IMR-90 (cell line): ENCODE data around the gene VKORC1L1. TPM values are rescaled to one million over a fixed set of nuclear protein-coding genes. Genes with fewer than 3 reads are reported as not detected.

Source experiments
- ATAC-seq: fragments of 200-7000 bp; cut with Tn5 transposase; 2 replicates; pipeline ENCODE4 v1.9.1; 2020; ENCODE audit warnings: low read depth, mild to moderate bottlenecking, moderate library complexity
- BruUV-seq: library from RNA; stranded (reverse); fragments of 400-500 nt; replicated peaks from 2 replicates; lab custom pipeline; 2021; lab: Mats Ljungman, UMichigan
- CTCF ChIA-PET: fragments of 300-600 bp; formaldehyde crosslinking; extraction: SDS; loops from one replicate; lab custom pipeline; 2021; ENCODE audit warnings: antibody characterized with exemption; lab: Yijun Ruan, JAX
- POLR2A ChIA-PET: fragments of 300-600 bp; sonication (Branson Sonifier 250); formaldehyde crosslinking; loops from one replicate; lab custom pipeline; 2022; ENCODE audit warnings: antibody characterized with exemption; ENCODE audit not compliant: unreplicated experiment; lab: Charles Lee
- DNase-seq: peaks from one replicate; pipeline ENCODE4 v3.0.0; 2013
- H2AFZ ChIP-seq: replicated peaks from 2 replicates; pipeline ENCODE3; 2013; ENCODE audit warnings: low read length, mild to moderate bottlenecking; ENCODE audit not compliant: poor library complexity
- H2AK5ac ChIP-seq: 2 replicates; pipeline ENCODE4 v1.6.1; 2013; ENCODE audit warnings: low read depth, low read length, inconsistent platforms
- H2AK9ac ChIP-seq: replicated peaks from 2 replicates; pipeline ENCODE3; 2013; ENCODE audit warnings: mild to moderate bottlenecking, low read depth, low read length, moderate library complexity; ENCODE audit not compliant: poor library complexity
- H2BK120ac ChIP-seq: 2 replicates; pipeline ENCODE4 v1.6.1; 2013; ENCODE audit warnings: low read depth, low read length, inconsistent platforms
- H2BK15ac ChIP-seq: 3 replicates; pipeline ENCODE4 v1.6.1; 2013; ENCODE audit warnings: low read depth, low read length, inconsistent platforms
- H2BK20ac ChIP-seq: 2 replicates; pipeline ENCODE4 v1.6.1; 2013; ENCODE audit warnings: low read depth, mild to moderate bottlenecking, inconsistent platforms, low read length, moderate library complexity
- H2BK5ac ChIP-seq: 2 replicates; pipeline ENCODE4 v1.6.1; 2013; ENCODE audit warnings: mild to moderate bottlenecking, low read depth, low read length, inconsistent platforms; ENCODE audit not compliant: poor library complexity, severe bottlenecking
- H3K14ac ChIP-seq: replicated peaks from 2 replicates; pipeline ENCODE4 v1.6.1; 2013; ENCODE audit warnings: low read depth, low read length, inconsistent platforms
- H3K18ac ChIP-seq: 2 replicates; pipeline ENCODE4 v1.6.1; 2013; ENCODE audit warnings: low read depth, low read length, control low read depth
- H3K23ac ChIP-seq: 2 replicates; pipeline ENCODE4 v1.6.1; 2013; ENCODE audit warnings: low read depth, low read length, inconsistent platforms
- H3K27ac ChIP-seq: 2 replicates; pipeline ENCODE4 v1.5.1; 2013; ENCODE audit warnings: mild to moderate bottlenecking, control low read depth, low read length; ENCODE audit not compliant: insufficient read depth
- H3K27me3 ChIP-seq: 2 replicates; pipeline ENCODE4 v1.6.1; 2013; ENCODE audit warnings: low read length; ENCODE audit not compliant: control insufficient read depth, insufficient read depth
- H3K36me3 ChIP-seq: 2 replicates; pipeline ENCODE4 v1.6.1; 2013; ENCODE audit warnings: low read length, mixed read lengths; ENCODE audit not compliant: control insufficient read depth, insufficient read depth
- H3K4ac ChIP-seq: 2 replicates; pipeline ENCODE4 v1.6.1; 2013; ENCODE audit warnings: low read depth, low read length, inconsistent platforms
- H3K4me1 ChIP-seq: 2 replicates; pipeline ENCODE4 v1.6.1; 2013; ENCODE audit warnings: low read length, mixed read lengths; ENCODE audit not compliant: control insufficient read depth, insufficient read depth
- H3K4me2 ChIP-seq: 2 replicates; pipeline ENCODE4 v1.6.1; 2013; ENCODE audit warnings: low read depth, mild to moderate bottlenecking, control low read depth, low read length, moderate library complexity
- H3K4me3 ChIP-seq: 2 replicates; pipeline ENCODE4 v1.5.1; 2013; ENCODE audit warnings: low read depth, mild to moderate bottlenecking, control low read depth, low read length, moderate library complexity; ENCODE audit not compliant: insufficient read depth
- H3K56ac ChIP-seq: 2 replicates; pipeline ENCODE4 v1.6.1; 2013; ENCODE audit warnings: low read length, inconsistent platforms; ENCODE audit not compliant: insufficient read depth; ENCODE audit errors: extremely low read depth
- H3K79me1 ChIP-seq, 2 experiments: 2 replicates each; pipeline ENCODE4 v1.6.1; 2013; ENCODE audit warnings: low read length in 2 of 2, inconsistent platforms in 1 of 2, low read depth in 1 of 2
- H3K9ac ChIP-seq: 2 replicates; pipeline ENCODE4 v1.6.1; 2013; ENCODE audit warnings: low read depth, low read length, control low read depth
- H3K9me1 ChIP-seq: 2 replicates; pipeline ENCODE4 v1.6.1; 2013; ENCODE audit warnings: low read length, inconsistent platforms; ENCODE audit not compliant: insufficient read depth
- H3K9me3 ChIP-seq: 2 replicates; pipeline ENCODE4 v1.6.1; 2013; ENCODE audit warnings: low read length; ENCODE audit not compliant: control insufficient read depth, insufficient read depth
- H4K20me1 ChIP-seq: 2 replicates; pipeline ENCODE4 v1.6.1; 2013; ENCODE audit warnings: low read length, inconsistent platforms; ENCODE audit not compliant: insufficient read depth
- H4K5ac ChIP-seq: 2 replicates; pipeline ENCODE4 v1.6.1; 2013; ENCODE audit warnings: mild to moderate bottlenecking, low read depth, low read length, control low read depth
- H4K8ac ChIP-seq, 2 experiments: 2 replicates each; pipeline ENCODE4 v1.6.1; 2013; ENCODE audit warnings: low read depth in 2 of 2, low read length in 2 of 2, control low read depth in 1 of 2, inconsistent platforms in 1 of 2
- H4K91ac ChIP-seq: 2 replicates; pipeline ENCODE4 v1.6.1; 2013; ENCODE audit warnings: low read depth, low read length, inconsistent platforms; ENCODE audit not compliant: insufficient read depth
- BHLHE40 ChIP-seq: fragments of 150-350 bp; IDR thresholded peaks from 2 replicates; pipeline ENCODE4 v1.6.1; 2016; ENCODE audit warnings: mild to moderate bottlenecking, low read depth, low read length
- CEBPB ChIP-seq: IDR thresholded peaks from 2 replicates; pipeline ENCODE4 v1.6.1; 2012; ENCODE audit warnings: low read depth, low read length, improper control_type of control experiment
- CHD1 ChIP-seq: IDR thresholded peaks from 2 replicates; pipeline ENCODE4 v1.6.1; 2012; ENCODE audit warnings: low read depth, low read length, improper control_type of control experiment
- MAZ ChIP-seq: IDR thresholded peaks from 2 replicates; pipeline ENCODE4 v1.6.1; 2012; ENCODE audit warnings: low read depth, mild to moderate bottlenecking, low read length, improper control_type of control experiment, moderate library complexity, borderline replicate concordance
- MXI1 ChIP-seq: IDR thresholded peaks from 2 replicates; pipeline ENCODE4 v1.6.1; 2012; ENCODE audit warnings: low read depth, mild to moderate bottlenecking, low read length, moderate library complexity, borderline replicate concordance
- NFE2L2 ChIP-seq: fragments of 150-350 bp; IDR thresholded peaks from 2 replicates; pipeline ENCODE4 v1.6.1; 2016; ENCODE audit warnings: low read depth, mild to moderate bottlenecking, low read length
- POLR2A ChIP-seq: IDR thresholded peaks from 2 replicates; pipeline ENCODE4 v1.6.1; 2012; ENCODE audit warnings: mild to moderate bottlenecking, low read depth, low read length
- RAD21 ChIP-seq: IDR thresholded peaks from 2 replicates; pipeline ENCODE4 v1.6.1; 2012; ENCODE audit warnings: low read length, improper control_type of control experiment
- RCOR1 ChIP-seq: IDR thresholded peaks from 2 replicates; pipeline ENCODE4 v1.6.1; 2012; ENCODE audit warnings: mild to moderate bottlenecking, low read length, improper control_type of control experiment; ENCODE audit not compliant: insufficient replicate concordance
- RFX5 ChIP-seq: IDR thresholded peaks from 2 replicates; pipeline ENCODE4 v1.8.0; 2012; ENCODE audit warnings: low read depth, mild to moderate bottlenecking, low read length, moderate library complexity
- SMC3 ChIP-seq: fragments of 150-350 bp; IDR thresholded peaks from 2 replicates; pipeline ENCODE4 v1.6.1; 2016; ENCODE audit warnings: low read depth, mild to moderate bottlenecking, antibody characterized with exemption, low read length, moderate library complexity
- WGBS, 2 experiments: methylation state at CpG; one replicate each; pipeline versions ENCODE4 v1.1.5 to v1.1.7; 2013; ENCODE audit warnings: missing lambda C conversion rate in 2 of 2; ENCODE audit not compliant: insufficient read length in 1 of 2; ENCODE audit errors: extremely low coverage in 2 of 2; 5-methylcytosine and 5-hydroxymethylcytosine counted together
- dilution Hi-C: fragments of 300-500 bp; cut with HindIII; formaldehyde crosslinking; loops from one replicate; pipeline ENCODE4 v1.14.3; 2018; ENCODE audit warnings: low sequenced_read_pairs; ENCODE audit not compliant: unreplicated experiment
- in situ Hi-C: fragments of 300-500 bp; cut with MboI; formaldehyde crosslinking; loops from 3 replicates; pipeline ENCODE4 v1.14.3; 2019; ENCODE audit warnings: low sequenced_read_pairs, inconsistent platforms, mixed read lengths
- intact Hi-C: fragments of 100-400 bp; cut with micrococcal nuclease; formaldehyde crosslinking; loops from 2 replicates; pipeline ENCODE4 v1.10.0; 2022
- polyA plus RNA-seq, 3 experiments: library from polyadenylated mRNA; depleted of rRNA; stranded (reverse); fragments of >200 nt; gene quantifications; 2 replicates each; pipeline ENCODE4 v1.2.3, GENCODE V29; 2012; ENCODE audit warnings: low replicate concordance in 1 of 3
- total RNA-seq: library from RNA; depleted of rRNA; stranded (reverse); fragments of >200 nt; gene quantifications from 2 replicates; pipeline ENCODE4 v1.2.3, GENCODE V29; 2012
- TF ChIP-seq, protein P1 (sequence below): fragments of 150-350 bp; IDR thresholded peaks from 2 replicates; pipeline ENCODE4 v1.6.1; 2017; ENCODE audit warnings: mild to moderate bottlenecking, antibody characterized with exemption, low read length, low read depth
- TF ChIP-seq, protein P2 (sequence below): fragments of 150-350 bp; IDR thresholded peaks from 2 replicates; pipeline ENCODE4 v1.6.1; 2016; ENCODE audit warnings: low read depth, mild to moderate bottlenecking, low read length, moderate library complexity, borderline replicate concordance
- TF ChIP-seq, protein P3 (sequence below): conservative IDR thresholded peaks from 2 replicates; pipeline ENCODE4 v1.5.1; 2012; ENCODE audit warnings: mild to moderate bottlenecking, low read depth, low read length, improper control_type of control experiment

The VKORC1L1 gene
- total and polyA plus RNA-seq, 2 of the 4 experiments (the other 2 are of a cell fraction) = 12.5 to 14.5 TPM

DNA sequence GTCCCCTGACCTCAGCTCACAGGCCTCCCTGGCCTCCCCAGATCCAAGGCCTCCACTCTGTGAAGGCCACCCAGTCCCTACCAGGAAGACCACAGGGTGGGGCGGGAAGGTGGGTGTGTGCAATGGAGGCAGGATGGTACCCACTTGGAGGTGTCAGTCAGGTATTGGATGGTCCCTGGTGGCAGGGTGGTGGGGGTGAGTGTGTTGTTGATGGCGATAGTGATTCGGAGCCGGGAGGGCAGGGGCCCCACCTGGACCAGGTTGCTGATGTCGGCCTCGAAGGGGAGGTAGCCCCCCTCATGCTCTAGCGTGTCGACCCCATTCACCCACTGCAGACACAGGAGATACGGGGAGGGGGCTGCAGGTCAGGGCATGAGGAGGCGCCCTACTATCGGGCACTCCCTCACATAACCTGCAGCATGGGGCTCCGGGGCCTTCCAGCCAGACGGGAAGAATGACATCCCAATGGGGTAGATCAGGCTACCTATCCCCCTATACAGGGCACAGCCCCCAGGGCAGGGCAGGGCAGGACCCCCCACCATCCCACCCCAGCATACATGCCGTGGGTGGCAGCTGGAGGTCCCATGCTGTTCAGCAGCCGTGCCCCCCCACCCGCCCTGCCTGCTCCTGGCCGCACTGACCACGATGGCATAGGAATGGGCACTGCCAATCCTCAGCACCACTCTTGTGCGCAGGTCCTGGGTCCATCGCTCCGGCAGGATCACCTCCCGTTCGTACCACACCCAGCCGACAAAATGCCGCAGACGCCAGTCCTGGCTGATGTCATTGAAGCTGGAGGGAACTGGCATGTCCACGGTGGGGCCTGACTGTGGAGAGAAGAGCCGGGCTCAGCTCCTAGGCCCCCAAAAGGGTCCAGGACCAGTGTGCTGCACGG, 107.0 kb downstream of the VKORC1L1 start:
- in situ Hi-C loops (no loop called here), intact Hi-C loops (no loop called here), dilution Hi-C loops (no loop called here)
- Histone ChIP-seq H2BK15ac (no peak overlapping the region), H3K36me3 (peaks cover 18% of the 10 kb centered on the region), H4K8ac (no peak overlapping the region), H2BK120ac (no peak overlapping the region), H2AK9ac (no peak overlapping the region), H4K5ac (no peak overlapping the region), H3K56ac (no peak overlapping the region), H2AFZ (no peak overlapping the region), H3K4me3 (no peak overlapping the region), H3K18ac (no peak overlapping the region), H2BK5ac (no peak overlapping the region), H3K27ac (no peak overlapping the region), H3K9me3 (no peaks in the 10 kb centered on the region), H3K14ac (no peak overlapping the region), H3K4me1 (peaks cover 8% of the 10 kb centered on the region), H4K20me1 (0 out of 2 replicates have a peak, but pooled peaks cover 7% of the 10 kb centered on the region), H2AK5ac (no peak overlapping the region), H3K27me3 (no peaks in the 10 kb centered on the region), H3K23ac (no peak overlapping the region), H3K79me1 (peaks cover 16 to 37% of the 10 kb centered on the region in 2 experiments), H3K4me2 (no peak overlapping the region), H3K9ac (no peak overlapping the region), H3K4ac (no peak overlapping the region), H3K9me1 (peaks cover 16% of the 10 kb centered on the region), H4K91ac (no peak overlapping the region), H2BK20ac (no peak overlapping the region)
- CTCF ChIA-PET = no interaction called here
- WGBS, 2 experiments = 92% methylated on average over 11 of the region's 29 CpGs; no CpG with 5 or more reads in 1 of the 2 experiments
- no peak for ATAC-seq
- POLR2A ChIA-PET = no interaction called here
- TF ChIP-seq RCOR1 = no peak
- TF ChIP-seq RAD21 = no peak
- TF ChIP-seq CEBPB = no peak
- TF ChIP-seq, protein P1, sequence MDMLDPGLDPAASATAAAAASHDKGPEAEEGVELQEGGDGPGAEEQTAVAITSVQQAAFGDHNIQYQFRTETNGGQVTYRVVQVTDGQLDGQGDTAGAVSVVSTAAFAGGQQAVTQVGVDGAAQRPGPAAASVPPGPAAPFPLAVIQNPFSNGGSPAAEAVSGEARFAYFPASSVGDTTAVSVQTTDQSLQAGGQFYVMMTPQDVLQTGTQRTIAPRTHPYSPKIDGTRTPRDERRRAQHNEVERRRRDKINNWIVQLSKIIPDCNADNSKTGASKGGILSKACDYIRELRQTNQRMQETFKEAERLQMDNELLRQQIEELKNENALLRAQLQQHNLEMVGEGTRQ = no peak
- no peak for TF ChIP-seq MXI1
- TF ChIP-seq BHLHE40 = no peak
- TF ChIP-seq CHD1 = no peak
- TF ChIP-seq MAZ = no peak
- TF ChIP-seq, protein P2, sequence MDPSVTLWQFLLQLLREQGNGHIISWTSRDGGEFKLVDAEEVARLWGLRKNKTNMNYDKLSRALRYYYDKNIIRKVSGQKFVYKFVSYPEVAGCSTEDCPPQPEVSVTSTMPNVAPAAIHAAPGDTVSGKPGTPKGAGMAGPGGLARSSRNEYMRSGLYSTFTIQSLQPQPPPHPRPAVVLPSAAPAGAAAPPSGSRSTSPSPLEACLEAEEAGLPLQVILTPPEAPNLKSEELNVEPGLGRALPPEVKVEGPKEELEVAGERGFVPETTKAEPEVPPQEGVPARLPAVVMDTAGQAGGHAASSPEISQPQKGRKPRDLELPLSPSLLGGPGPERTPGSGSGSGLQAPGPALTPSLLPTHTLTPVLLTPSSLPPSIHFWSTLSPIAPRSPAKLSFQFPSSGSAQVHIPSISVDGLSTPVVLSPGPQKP = no peak
- no peak for TF ChIP-seq POLR2A
- TF ChIP-seq SMC3 = no peak
- TF ChIP-seq, protein P3, sequence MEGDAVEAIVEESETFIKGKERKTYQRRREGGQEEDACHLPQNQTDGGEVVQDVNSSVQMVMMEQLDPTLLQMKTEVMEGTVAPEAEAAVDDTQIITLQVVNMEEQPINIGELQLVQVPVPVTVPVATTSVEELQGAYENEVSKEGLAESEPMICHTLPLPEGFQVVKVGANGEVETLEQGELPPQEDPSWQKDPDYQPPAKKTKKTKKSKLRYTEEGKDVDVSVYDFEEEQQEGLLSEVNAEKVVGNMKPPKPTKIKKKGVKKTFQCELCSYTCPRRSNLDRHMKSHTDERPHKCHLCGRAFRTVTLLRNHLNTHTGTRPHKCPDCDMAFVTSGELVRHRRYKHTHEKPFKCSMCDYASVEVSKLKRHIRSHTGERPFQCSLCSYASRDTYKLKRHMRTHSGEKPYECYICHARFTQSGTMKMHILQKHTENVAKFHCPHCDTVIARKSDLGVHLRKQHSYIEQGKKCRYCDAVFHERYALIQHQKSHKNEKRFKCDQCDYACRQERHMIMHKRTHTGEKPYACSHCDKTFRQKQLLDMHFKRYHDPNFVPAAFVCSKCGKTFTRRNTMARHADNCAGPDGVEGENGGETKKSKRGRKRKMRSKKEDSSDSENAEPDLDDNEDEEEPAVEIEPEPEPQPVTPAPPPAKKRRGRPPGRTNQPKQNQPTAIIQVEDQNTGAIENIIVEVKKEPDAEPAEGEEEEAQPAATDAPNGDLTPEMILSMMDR = no peak
- TF ChIP-seq NFE2L2 = no peak
- TF ChIP-seq RFX5 = no peak
- BruUV-seq = no TSS peak
- no peak for DNase-seq
